ENCODE measurements around the gene METTL1. TPM values are rescaled to one million over a fixed set of nuclear protein-coding genes. Genes with fewer than 3 reads are reported as not detected.

Gene METTL1
- total and polyA plus RNA-seq, 9 of the 15 experiments (the other 6 are each of a cell fraction or from before 2014, with no cell fraction given): 12.6 to 65.9 (median 39.2) TPM

GRCh38 chr12:57735952-57736740, 35.8 kb downstream of the METTL1 start (continued):
- TF ChIP-seq ZMIZ1 (IDR thresholded peaks at IDR 0.05; ENCODE audit: low read depth in 2 of 2, low read length in 2 of 2) (peak in 1 of 2 experiments; percentile 30; a peak in 1 of 4 replicates), ZNF584 (CRISPR knock-in tag; IDR thresholded peaks at IDR 0.05; ENCODE audit: low read depth) (no peak), ATF7 (IDR thresholded peaks at IDR 0.05) (peak; percentile 52), HMGN3 (IDR thresholded peaks at IDR 0.05; ENCODE audit: borderline replicate concordance, extremely low read depth, insufficient read length, low read depth, low read length) (peak; percentile 71), RBM34 (IDR thresholded peaks at IDR 0.05; ENCODE audit: borderline replicate concordance, insufficient read depth, low read length) (no peak), RCOR1 (IDR thresholded peaks at IDR 0.05; ENCODE audit: borderline replicate concordance in 1 of 2, low read depth in 2 of 2, low read length in 2 of 2) (peak in 1 of 2 experiments; percentile 94; a peak in 2 of 4 replicates)
- TF ChIP-seq, protein P1, sequence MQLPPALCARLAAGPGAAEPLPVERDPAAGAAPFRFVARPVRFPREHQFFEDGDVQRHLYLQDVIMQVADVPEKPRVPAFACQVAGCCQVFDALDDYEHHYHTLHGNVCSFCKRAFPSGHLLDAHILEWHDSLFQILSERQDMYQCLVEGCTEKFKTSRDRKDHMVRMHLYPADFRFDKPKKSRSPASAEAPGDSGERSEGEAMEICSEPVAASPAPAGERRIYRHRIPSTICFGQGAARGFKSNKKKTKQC (CRISPR knock-in tag; IDR thresholded peaks at IDR 0.05): peak; percentile 46; the same call in 1 of the 2 replicates
- TF ChIP-seq, protein P2, sequence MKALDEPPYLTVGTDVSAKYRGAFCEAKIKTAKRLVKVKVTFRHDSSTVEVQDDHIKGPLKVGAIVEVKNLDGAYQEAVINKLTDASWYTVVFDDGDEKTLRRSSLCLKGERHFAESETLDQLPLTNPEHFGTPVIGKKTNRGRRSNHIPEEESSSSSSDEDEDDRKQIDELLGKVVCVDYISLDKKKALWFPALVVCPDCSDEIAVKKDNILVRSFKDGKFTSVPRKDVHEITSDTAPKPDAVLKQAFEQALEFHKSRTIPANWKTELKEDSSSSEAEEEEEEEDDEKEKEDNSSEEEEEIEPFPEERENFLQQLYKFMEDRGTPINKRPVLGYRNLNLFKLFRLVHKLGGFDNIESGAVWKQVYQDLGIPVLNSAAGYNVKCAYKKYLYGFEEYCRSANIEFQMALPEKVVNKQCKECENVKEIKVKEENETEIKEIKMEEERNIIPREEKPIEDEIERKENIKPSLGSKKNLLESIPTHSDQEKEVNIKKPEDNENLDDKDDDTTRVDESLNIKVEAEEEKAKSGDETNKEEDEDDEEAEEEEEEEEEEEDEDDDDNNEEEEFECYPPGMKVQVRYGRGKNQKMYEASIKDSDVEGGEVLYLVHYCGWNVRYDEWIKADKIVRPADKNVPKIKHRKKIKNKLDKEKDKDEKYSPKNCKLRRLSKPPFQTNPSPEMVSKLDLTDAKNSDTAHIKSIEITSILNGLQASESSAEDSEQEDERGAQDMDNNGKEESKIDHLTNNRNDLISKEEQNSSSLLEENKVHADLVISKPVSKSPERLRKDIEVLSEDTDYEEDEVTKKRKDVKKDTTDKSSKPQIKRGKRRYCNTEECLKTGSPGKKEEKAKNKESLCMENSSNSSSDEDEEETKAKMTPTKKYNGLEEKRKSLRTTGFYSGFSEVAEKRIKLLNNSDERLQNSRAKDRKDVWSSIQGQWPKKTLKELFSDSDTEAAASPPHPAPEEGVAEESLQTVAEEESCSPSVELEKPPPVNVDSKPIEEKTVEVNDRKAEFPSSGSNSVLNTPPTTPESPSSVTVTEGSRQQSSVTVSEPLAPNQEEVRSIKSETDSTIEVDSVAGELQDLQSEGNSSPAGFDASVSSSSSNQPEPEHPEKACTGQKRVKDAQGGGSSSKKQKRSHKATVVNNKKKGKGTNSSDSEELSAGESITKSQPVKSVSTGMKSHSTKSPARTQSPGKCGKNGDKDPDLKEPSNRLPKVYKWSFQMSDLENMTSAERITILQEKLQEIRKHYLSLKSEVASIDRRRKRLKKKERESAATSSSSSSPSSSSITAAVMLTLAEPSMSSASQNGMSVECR (CRISPR knock-in tag; IDR thresholded peaks at IDR 0.05): 0 out of 2 replicates have a peak, but pooled peaks have one; percentile 31

Measured in K562 (cell line).